SU-DHL-6 (cell line): ENCODE data around the gene WWOX.

Experiments
- H2AFZ ChIP-seq: fragments of 200-600 bp; sonication (generic); 2 replicates; pipeline ENCODE4 v1.6.1; 2014; ENCODE audit warnings: low read depth, mild to moderate bottlenecking, moderate library complexity, mixed read lengths, antibody characterized with exemption, low read length; ENCODE audit not compliant: severe bottlenecking
- H3F3A ChIP-seq: fragments of 200-600 bp; shearing (Covaris generic); 2 replicates; pipeline ENCODE4 v1.6.0; 2016; ENCODE audit warnings: antibody characterized with exemption, mild to moderate bottlenecking; ENCODE audit not compliant: insufficient read depth
- H3K27ac ChIP-seq: fragments of 200-600 bp; sonication (generic); 2 replicates; pipeline ENCODE4 v1.5.1; 2016; ENCODE audit warnings: low read depth, mild to moderate bottlenecking, low read length, moderate library complexity, mixed read lengths
- H3K27me3 ChIP-seq: fragments of 200-600 bp; sonication (generic), shearing (Covaris generic); 2 replicates; pipeline ENCODE4 v1.6.0; 2014; ENCODE audit warnings: mild to moderate bottlenecking, low read length
- H3K36me3 ChIP-seq: fragments of 200-600 bp; sonication (generic); 2 replicates; pipeline ENCODE4 v1.6.1; 2014; ENCODE audit warnings: mild to moderate bottlenecking, low read length, mixed read lengths
- H3K4me2 ChIP-seq: fragments of 300-600, 200-600 bp; shearing (Covaris generic), sonication (generic); 2 replicates; pipeline ENCODE4 v1.6.0; 2014; ENCODE audit warnings: low read length, low read depth, mild to moderate bottlenecking; ENCODE audit not compliant: poor library complexity, severe bottlenecking
- H3K4me3 ChIP-seq: fragments of 200-600 bp; sonication (generic); 2 replicates; pipeline ENCODE4 v1.5.1; 2014; ENCODE audit warnings: antibody characterized with exemption, low read length, mild to moderate bottlenecking, mixed read lengths; ENCODE audit not compliant: insufficient read depth, poor library complexity, severe bottlenecking
- H3K79me2 ChIP-seq: fragments of 200-600 bp; sonication (generic); 2 replicates; pipeline ENCODE4 v1.6.1; 2014; ENCODE audit warnings: mild to moderate bottlenecking, low read length, moderate library complexity; ENCODE audit not compliant: insufficient read depth
- H3K9ac ChIP-seq: fragments of 200-600 bp; sonication (generic); 2 replicates; pipeline ENCODE4 v1.7.0; 2014; ENCODE audit warnings: mild to moderate bottlenecking, low read length
- H3K9me2 ChIP-seq: fragments of 200-600 bp; sonication (generic); replicated peaks from 2 replicates; pipeline ENCODE4 v1.6.1; 2014; ENCODE audit warnings: low read length; ENCODE audit not compliant: insufficient read depth
- H3K9me3 ChIP-seq: fragments of 200-600 bp; sonication (generic); 2 replicates; pipeline ENCODE4 v1.6.1; 2014; ENCODE audit warnings: low read length, mixed read lengths; ENCODE audit not compliant: insufficient read depth
- H4K20me1 ChIP-seq: fragments of 200-600 bp; sonication (generic); 2 replicates; pipeline ENCODE4 v1.6.1; 2014; ENCODE audit warnings: low read depth, mild to moderate bottlenecking, antibody characterized with exemption, low read length, moderate library complexity, mixed read lengths
- EZH2phosphoT487 ChIP-seq: fragments of 200-600 bp; sonication (generic), shearing (Covaris generic); conservative IDR thresholded peaks from 2 replicates; pipeline ENCODE4 v1.6.1; 2018; ENCODE audit warnings: mild to moderate bottlenecking, antibody characterized with exemption, low read length, moderate library complexity, mixed read lengths
- TF ChIP-seq, protein P1 (sequence below): fragments of 200-600 bp; sonication (generic); IDR thresholded peaks from one replicate; pipeline ENCODE4 v1.5.1; 2017; ENCODE audit warnings: antibody characterized with exemption, mild to moderate bottlenecking, low read length, moderate library complexity; ENCODE audit not compliant: insufficient read depth, poor library complexity, severe bottlenecking

Gene WWOX

DNA sequence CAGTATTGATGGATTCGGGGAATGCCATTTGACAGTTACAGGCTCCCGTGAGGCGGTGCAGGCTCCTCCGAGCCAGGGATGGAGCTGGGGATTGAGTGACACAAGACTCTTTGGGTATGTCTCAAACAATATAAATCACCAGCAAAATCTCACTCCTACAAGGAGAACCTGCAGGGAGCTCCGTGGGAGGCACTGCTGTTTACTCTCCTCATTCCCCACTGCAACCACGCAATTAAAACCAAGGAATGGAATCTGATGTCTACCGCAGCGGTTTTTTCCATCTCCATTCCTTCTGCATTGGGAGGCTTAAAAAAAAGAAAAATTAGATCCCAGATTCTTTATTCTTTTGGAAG is 157.9 kb downstream of the WWOX start:
- Histone ChIP-seq H3K27me3 (no peaks in the 10 kb centered on the region), H3F3A (no peaks in the 10 kb centered on the region), H3K4me3 (no peak overlapping the region), H2AFZ (no peak overlapping the region), H3K9ac (no peak overlapping the region), H3K4me2 (no peak overlapping the region), H3K27ac (no peak overlapping the region), H3K79me2 (no peaks in the 10 kb centered on the region), H4K20me1 (no peaks in the 10 kb centered on the region), H3K36me3 (no peaks in the 10 kb centered on the region), H3K9me3 (no peaks in the 10 kb centered on the region), H3K9me2 (no peaks in the 10 kb centered on the region)
- no peak for TF ChIP-seq EZH2phosphoT487
- TF ChIP-seq, protein P1, sequence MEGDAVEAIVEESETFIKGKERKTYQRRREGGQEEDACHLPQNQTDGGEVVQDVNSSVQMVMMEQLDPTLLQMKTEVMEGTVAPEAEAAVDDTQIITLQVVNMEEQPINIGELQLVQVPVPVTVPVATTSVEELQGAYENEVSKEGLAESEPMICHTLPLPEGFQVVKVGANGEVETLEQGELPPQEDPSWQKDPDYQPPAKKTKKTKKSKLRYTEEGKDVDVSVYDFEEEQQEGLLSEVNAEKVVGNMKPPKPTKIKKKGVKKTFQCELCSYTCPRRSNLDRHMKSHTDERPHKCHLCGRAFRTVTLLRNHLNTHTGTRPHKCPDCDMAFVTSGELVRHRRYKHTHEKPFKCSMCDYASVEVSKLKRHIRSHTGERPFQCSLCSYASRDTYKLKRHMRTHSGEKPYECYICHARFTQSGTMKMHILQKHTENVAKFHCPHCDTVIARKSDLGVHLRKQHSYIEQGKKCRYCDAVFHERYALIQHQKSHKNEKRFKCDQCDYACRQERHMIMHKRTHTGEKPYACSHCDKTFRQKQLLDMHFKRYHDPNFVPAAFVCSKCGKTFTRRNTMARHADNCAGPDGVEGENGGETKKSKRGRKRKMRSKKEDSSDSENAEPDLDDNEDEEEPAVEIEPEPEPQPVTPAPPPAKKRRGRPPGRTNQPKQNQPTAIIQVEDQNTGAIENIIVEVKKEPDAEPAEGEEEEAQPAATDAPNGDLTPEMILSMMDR = no peak

DNA sequence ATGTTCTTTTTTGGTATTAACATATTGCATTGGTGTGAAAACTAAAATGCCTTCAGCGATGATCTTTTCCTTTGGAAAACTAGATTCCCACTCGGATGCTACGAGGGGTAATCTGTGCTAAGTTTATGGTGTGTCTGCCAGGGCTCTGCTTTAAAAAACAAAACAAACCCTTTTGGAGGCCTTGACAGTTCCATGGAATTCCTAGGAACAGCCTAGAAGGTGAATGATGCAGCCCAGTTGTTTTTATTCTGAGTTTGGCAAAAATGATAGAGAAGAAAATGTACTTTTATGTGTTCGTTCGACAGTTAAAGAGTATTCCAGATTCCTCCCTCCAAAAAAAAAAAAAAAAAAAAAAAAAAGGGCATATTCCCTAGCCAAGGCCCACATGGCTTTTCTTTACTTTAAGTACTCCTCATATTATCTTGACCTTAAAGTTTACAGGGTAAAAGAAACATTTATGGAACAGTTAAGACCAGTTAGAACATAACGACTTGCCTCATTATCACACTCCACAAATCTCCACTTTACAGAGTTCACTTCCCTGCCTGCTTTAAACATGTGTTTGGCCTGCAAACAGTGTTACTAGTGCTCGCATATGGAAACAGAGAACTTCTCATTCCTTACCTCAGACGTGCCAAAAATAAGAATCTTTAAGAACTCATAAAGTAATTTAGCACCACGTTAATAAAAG is 159.1 kb downstream of the WWOX start:
- Histone ChIP-seq H3K4me2 (no peak overlapping the region), H3K9me2 (no peaks in the 10 kb centered on the region), H3K9ac (no peak overlapping the region), H4K20me1 (no peaks in the 10 kb centered on the region), H2AFZ (no peak overlapping the region), H3K79me2 (no peaks in the 10 kb centered on the region), H3K4me3 (no peak overlapping the region), H3K27me3 (no peaks in the 10 kb centered on the region), H3K9me3 (no peaks in the 10 kb centered on the region), H3F3A (no peaks in the 10 kb centered on the region), H3K36me3 (no peaks in the 10 kb centered on the region), H3K27ac (no peak overlapping the region)
- no peak for TF ChIP-seq EZH2phosphoT487
- TF ChIP-seq, protein P1 = no peak

DNA sequence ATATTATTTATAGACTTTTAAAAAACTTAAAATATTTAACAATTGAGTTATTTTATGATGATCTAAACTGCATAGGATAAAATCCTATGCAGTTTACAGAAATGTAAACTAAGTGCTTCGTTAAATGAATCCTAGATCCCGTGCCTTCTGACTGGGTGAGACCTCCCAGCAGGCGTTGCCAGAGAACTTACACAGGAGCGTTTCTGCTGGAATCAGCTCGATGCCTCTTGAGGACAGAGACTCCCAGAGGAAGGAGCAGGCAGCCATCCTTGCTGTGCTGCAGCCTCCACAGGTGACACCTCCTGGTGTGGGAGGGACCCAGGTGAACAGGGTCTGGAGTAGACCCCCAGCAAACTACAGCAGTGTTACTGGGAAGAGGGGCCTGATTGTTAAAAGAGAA is 160.4 kb downstream of the WWOX start:
- no peaks in the 10 kb centered on the region for H3K27me3 ChIP-seq
- no peak overlapping the region for H3K27ac ChIP-seq
- H3K36me3 ChIP-seq = no peaks in the 10 kb centered on the region
- H3K9me3 ChIP-seq = no peaks in the 10 kb centered on the region
- H3K4me2 ChIP-seq = no peak overlapping the region
- H3K9ac ChIP-seq = no peak overlapping the region
- no peaks in the 10 kb centered on the region for H4K20me1 ChIP-seq
- TF ChIP-seq EZH2phosphoT487 = no peak
- TF ChIP-seq, protein P1 = no peak
- H3K9me2 ChIP-seq = no peaks in the 10 kb centered on the region
- no peaks in the 10 kb centered on the region for H3K79me2 ChIP-seq
- no peaks in the 10 kb centered on the region for H3F3A ChIP-seq
- no peak overlapping the region for H2AFZ ChIP-seq
- no peak overlapping the region for H3K4me3 ChIP-seq
